Kidney epithelial cell (primary cell): ENCODE data around the gene CDKN2A. TPM values are rescaled to one million over a fixed set of nuclear protein-coding genes. Genes with fewer than 3 reads are reported as not detected.

Experiments
- DNase-seq: peaks from one replicate; pipeline ENCODE4 v3.0.0-alpha.2; 2010; ENCODE audit warnings: low read depth
- H3K27me3 ChIP-seq: 2 replicates; pipeline ENCODE4 v1.6.0; 2011; ENCODE audit warnings: low read length; ENCODE audit not compliant: control insufficient read depth, insufficient read depth
- H3K36me3 ChIP-seq: 2 replicates; pipeline ENCODE4 v1.5.1; 2011; ENCODE audit warnings: low read length; ENCODE audit not compliant: control insufficient read depth, insufficient read depth
- H3K4me3 ChIP-seq: 2 replicates; pipeline ENCODE4 v1.5.1; 2011; ENCODE audit warnings: low read depth, mild to moderate bottlenecking, control low read depth, low read length
- total RNA-seq: library from RNA; depleted of rRNA; stranded (reverse); fragments of >200 nt; gene quantifications from 2 replicates; pipeline ENCODE4 v1.2.3, GENCODE V29; 2015
- TF ChIP-seq, protein P1 (sequence below): IDR thresholded peaks from 2 replicates; pipeline ENCODE4 v1.5.1; 2011; ENCODE audit warnings: mild to moderate bottlenecking, moderate library complexity, low read length, control low read depth, inconsistent platforms; ENCODE audit not compliant: insufficient read depth, poor library complexity, severe bottlenecking

The CDKN2A gene
- total RNA-seq, 1 donor from 2014 or later = 1.7 TPM

GRCh38 chr9:22002038-22002437 lies 7.8 kb upstream of the CDKN2A start:
- Histone ChIP-seq H3K4me3 (no peak overlapping the region), H3K36me3 (no peaks in the 10 kb centered on the region), H3K27me3 (no peaks in the 10 kb centered on the region)
- TF ChIP-seq, protein P1, sequence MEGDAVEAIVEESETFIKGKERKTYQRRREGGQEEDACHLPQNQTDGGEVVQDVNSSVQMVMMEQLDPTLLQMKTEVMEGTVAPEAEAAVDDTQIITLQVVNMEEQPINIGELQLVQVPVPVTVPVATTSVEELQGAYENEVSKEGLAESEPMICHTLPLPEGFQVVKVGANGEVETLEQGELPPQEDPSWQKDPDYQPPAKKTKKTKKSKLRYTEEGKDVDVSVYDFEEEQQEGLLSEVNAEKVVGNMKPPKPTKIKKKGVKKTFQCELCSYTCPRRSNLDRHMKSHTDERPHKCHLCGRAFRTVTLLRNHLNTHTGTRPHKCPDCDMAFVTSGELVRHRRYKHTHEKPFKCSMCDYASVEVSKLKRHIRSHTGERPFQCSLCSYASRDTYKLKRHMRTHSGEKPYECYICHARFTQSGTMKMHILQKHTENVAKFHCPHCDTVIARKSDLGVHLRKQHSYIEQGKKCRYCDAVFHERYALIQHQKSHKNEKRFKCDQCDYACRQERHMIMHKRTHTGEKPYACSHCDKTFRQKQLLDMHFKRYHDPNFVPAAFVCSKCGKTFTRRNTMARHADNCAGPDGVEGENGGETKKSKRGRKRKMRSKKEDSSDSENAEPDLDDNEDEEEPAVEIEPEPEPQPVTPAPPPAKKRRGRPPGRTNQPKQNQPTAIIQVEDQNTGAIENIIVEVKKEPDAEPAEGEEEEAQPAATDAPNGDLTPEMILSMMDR = no peak
- DNase-seq = no peak

DNA sequence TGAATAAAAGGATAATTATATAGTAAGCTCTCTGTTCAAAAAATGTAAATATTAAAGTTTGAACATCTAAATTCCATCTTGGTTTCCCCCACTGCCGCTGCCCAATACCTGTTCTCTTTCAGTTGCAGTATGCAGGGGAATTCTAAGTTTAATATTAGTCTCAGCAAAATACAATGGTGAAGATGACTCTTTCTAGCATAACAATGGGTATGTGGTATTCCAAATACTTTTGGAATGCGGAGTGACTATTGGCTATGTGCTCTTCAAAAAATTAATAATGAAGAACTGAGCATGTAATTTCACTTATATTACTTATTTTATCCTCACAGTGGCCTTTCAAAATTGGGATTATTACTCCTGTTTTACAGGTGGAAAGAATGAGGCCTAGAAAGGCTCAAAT lies 3.8 kb upstream of the CDKN2A start:
- DNase-seq = no peak
- no peaks in the 10 kb centered on the region for H3K36me3 ChIP-seq
- H3K27me3 ChIP-seq = no peaks in the 10 kb centered on the region
- H3K4me3 ChIP-seq = no peak overlapping the region
- TF ChIP-seq, protein P1 = no peak

DNA sequence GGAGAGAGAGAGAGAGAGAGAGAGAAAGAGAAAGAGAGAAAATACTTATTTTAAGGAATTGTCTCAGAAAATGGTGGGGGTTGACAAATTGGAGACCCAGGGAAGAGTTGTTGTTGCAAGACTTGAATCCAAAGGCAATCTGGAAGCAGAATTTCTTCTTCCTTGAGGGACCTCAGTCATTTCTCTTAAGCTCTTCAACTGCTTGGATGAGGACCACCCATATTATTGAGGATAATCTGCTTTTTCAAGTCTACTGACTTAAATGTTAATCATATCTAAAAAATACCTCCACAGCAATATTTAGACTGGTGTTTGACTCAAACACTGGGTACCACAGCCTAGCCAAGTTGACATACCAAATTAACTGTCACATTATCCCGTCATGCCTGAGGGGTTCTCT lies 3.3 kb upstream of the CDKN2A start:
- Histone ChIP-seq H3K4me3 (no peak overlapping the region), H3K27me3 (no peaks in the 10 kb centered on the region), H3K36me3 (no peaks in the 10 kb centered on the region)
- no peak for DNase-seq
- TF ChIP-seq, protein P1 = no peak

DNA sequence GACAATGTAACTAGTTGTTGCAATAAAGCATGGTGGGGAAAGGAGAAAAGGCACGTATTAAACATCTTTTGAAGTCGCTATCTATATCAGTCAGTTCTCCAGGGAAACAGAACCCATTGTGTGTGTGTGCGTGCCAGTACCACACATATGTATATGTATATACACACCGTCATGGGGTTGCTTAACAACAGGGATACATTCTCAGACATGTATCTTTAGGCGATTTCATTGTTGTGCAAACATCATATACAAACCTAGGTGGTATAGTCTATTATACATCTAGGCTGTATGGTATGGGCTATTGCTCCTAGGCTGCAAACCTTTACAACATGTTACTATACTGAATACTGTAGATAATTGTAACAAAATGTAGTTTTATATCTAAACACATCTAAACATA lies 2.7 kb upstream of the CDKN2A start:
- DNase-seq = no peak
- TF ChIP-seq, protein P1 = no peak
- Histone ChIP-seq H3K36me3 (no peaks in the 10 kb centered on the region), H3K27me3 (no peaks in the 10 kb centered on the region), H3K4me3 (no peak overlapping the region)

DNA sequence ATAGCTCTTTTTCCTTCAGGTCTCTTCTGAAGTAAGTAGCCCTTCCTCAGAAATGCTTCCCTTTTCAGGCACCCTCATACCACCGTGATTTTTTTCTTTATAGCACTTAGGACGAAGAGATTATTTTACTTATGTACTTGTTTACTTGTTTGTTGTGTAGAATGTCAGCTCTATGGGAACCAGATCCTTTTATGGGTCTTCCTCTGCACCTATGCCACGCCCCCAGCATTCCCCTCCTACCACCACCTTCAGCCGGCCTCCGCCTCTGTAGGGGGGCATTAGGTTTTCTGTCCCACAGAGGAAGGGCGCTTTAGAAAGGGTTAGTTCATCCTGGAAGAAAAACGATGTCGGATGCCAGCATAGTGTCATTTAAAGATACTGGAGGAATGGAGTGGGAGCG lies 2.2 kb upstream of the CDKN2A start:
- no peak overlapping the region for H3K4me3 ChIP-seq
- TF ChIP-seq, protein P1 = no peak
- DNase-seq = no peak
- H3K36me3 ChIP-seq = no peaks in the 10 kb centered on the region
- H3K27me3 ChIP-seq = no peaks in the 10 kb centered on the region

DNA sequence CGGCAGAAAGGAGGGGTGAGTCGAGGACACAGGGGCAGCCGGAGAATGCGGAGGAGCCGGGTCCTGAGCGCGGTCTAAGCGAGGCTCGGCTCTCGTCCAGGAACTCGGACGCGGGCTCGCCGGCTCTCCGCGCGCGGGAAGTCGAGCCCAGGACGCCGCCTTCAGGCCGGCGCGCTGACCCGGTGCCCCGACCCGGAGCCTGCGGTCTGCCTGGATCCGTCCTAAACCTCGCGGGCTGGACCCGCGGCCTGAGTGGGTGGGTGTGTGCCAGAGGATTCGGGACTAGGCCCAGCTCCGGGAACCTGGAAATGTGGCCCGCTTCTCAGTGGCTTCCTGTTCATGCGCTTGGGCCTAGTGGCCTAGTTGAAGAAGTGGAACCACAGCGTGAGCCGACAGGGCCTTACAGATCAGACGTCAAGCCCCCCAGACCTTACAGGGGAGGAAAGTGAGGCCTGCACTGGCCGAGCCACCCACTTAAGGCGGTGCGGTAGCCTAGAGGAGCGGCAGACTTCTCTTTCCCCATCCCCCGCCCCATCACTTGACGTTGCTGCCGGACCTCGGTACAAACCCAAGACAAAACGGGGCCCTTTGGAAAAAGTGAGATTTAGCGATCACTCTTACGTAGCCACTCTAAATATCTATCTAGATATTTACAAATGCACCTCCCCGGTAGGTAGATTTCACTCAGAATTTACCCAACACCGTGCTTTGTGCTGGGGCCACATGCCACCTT lies 1.6 kb upstream of the CDKN2A start:
- H3K27me3 ChIP-seq = no peaks in the 10 kb centered on the region
- H3K36me3 ChIP-seq = no peaks in the 10 kb centered on the region
- DNase-seq = no peak
- TF ChIP-seq, protein P1 = peak; percentile 16
- H3K4me3 ChIP-seq = peak overlapping the region; percentile 57
